Measurements from ENCODE around the gene SPATA4.
"Not testable (repeated sequence)": the region's sequence is repeated elsewhere in the genome, so short reads cannot be mapped to it uniquely, and the experiment has no call there.

The SPATA4 gene

GRCh38 chr4:176223561-176223960, 28.2 kb upstream of the SPATA4 start:
- no peaks in the 10 kb centered on the region for H3F3A ChIP-seq (ENCODE audit: low read depth)
- H3K4me1 ChIP-seq (ENCODE audit: insufficient read depth, low read length, poor library complexity, severe bottlenecking), result no peaks in the 10 kb centered on the region
- no peaks in the 10 kb centered on the region for H4K20me1 ChIP-seq (ENCODE audit: insufficient read depth, low read length, poor library complexity, severe bottlenecking)
- no peaks in the 10 kb centered on the region for H3K27me3 ChIP-seq (ENCODE audit: insufficient read depth, low read length, poor library complexity, severe bottlenecking)
- H3K4me2 ChIP-seq (ENCODE audit: low read depth, low read length, poor library complexity, severe bottlenecking), result no peak overlapping the region
- H3K9ac ChIP-seq (ENCODE audit: low read depth, low read length, poor library complexity, severe bottlenecking), result no peak overlapping the region
- no peaks in the 10 kb centered on the region for H3K36me3 ChIP-seq (ENCODE audit: insufficient read depth, low read length)
- no peak for TF ChIP-seq CTCF (conservative IDR thresholded peaks at IDR 0.05; ENCODE audit: low read length)
- TF ChIP-seq EZH2phosphoT487 (IDR thresholded peaks at IDR 0.05; ENCODE audit: borderline replicate concordance), result no peak
- no peaks in the 10 kb centered on the region for H3K9me2 ChIP-seq (replicated peaks; ENCODE audit: low read depth, low read length)
- no peaks in the 10 kb centered on the region for H3K79me2 ChIP-seq (ENCODE audit: insufficient read depth, low read length)
- no peaks in the 10 kb centered on the region for H3K9me3 ChIP-seq (ENCODE audit: insufficient read depth, low read depth, low read length)
- no peak overlapping the region for H3K4me3 ChIP-seq (ENCODE audit: low read length, poor library complexity, severe bottlenecking)
- H2AFZ ChIP-seq (ENCODE audit: low read length), result no peak overlapping the region

GRCh38 chr4:176222149-176222548, 26.8 kb upstream of the SPATA4 start:
- H3K4me1 ChIP-seq (ENCODE audit: insufficient read depth, low read length, poor library complexity, severe bottlenecking), result no peaks in the 10 kb centered on the region
- no peak overlapping the region for H3K9ac ChIP-seq (ENCODE audit: low read depth, low read length, poor library complexity, severe bottlenecking)
- TF ChIP-seq CTCF (conservative IDR thresholded peaks at IDR 0.05; ENCODE audit: low read length) (no peak), EZH2phosphoT487 (IDR thresholded peaks at IDR 0.05; ENCODE audit: borderline replicate concordance) (no peak)
- no peaks in the 10 kb centered on the region for H3K36me3 ChIP-seq (ENCODE audit: insufficient read depth, low read length)
- H4K20me1 ChIP-seq (ENCODE audit: insufficient read depth, low read length, poor library complexity, severe bottlenecking), result no peaks in the 10 kb centered on the region
- no peak overlapping the region for H3K4me3 ChIP-seq (ENCODE audit: low read length, poor library complexity, severe bottlenecking)
- no peaks in the 10 kb centered on the region for H3F3A ChIP-seq (ENCODE audit: low read depth)
- no peaks in the 10 kb centered on the region for H3K27me3 ChIP-seq (ENCODE audit: insufficient read depth, low read length, poor library complexity, severe bottlenecking)
- no peaks in the 10 kb centered on the region for H3K79me2 ChIP-seq (ENCODE audit: insufficient read depth, low read length)
- no peaks in the 10 kb centered on the region for H3K9me3 ChIP-seq (ENCODE audit: insufficient read depth, low read depth, low read length)
- no peak overlapping the region for H3K4me2 ChIP-seq (ENCODE audit: low read depth, low read length, poor library complexity, severe bottlenecking)
- H2AFZ ChIP-seq (ENCODE audit: low read length), result no peak overlapping the region
- H3K9me2 ChIP-seq (replicated peaks; ENCODE audit: low read depth, low read length), result no peaks in the 10 kb centered on the region

- Histone ChIP-seq H3K9me2 (replicated peaks; ENCODE audit: low read depth, low read length) (no peaks in the 10 kb centered on the region), H3K27me3 (ENCODE audit: insufficient read depth, low read length, poor library complexity, severe bottlenecking) (no peaks in the 10 kb centered on the region), H3K9me3 (ENCODE audit: insufficient read depth, low read depth, low read length) (no peaks in the 10 kb centered on the region), H3K9ac (ENCODE audit: low read depth, low read length, poor library complexity, severe bottlenecking) (no peak overlapping the region), H3K4me2 (ENCODE audit: low read depth, low read length, poor library complexity, severe bottlenecking) (no peak overlapping the region), H3K79me2 (ENCODE audit: insufficient read depth, low read length) (no peaks in the 10 kb centered on the region), H3K4me3 (ENCODE audit: low read length, poor library complexity, severe bottlenecking) (no peak overlapping the region), H4K20me1 (ENCODE audit: insufficient read depth, low read length, poor library complexity, severe bottlenecking) (no peaks in the 10 kb centered on the region), H3K4me1 (ENCODE audit: insufficient read depth, low read length, poor library complexity, severe bottlenecking) (no peaks in the 10 kb centered on the region), H3K36me3 (ENCODE audit: insufficient read depth, low read length) (no peaks in the 10 kb centered on the region), H2AFZ (ENCODE audit: low read length) (no peak overlapping the region), H3F3A (ENCODE audit: low read depth) (no peaks in the 10 kb centered on the region)
- TF ChIP-seq EZH2phosphoT487 (IDR thresholded peaks at IDR 0.05; ENCODE audit: borderline replicate concordance) (no peak), CTCF (conservative IDR thresholded peaks at IDR 0.05; ENCODE audit: low read length) (no peak)
Measured at GRCh38 chr4:176217510-176217909, 22.1 kb upstream of the SPATA4 start.

GRCh38 chr4:176212351-176212750, 17.0 kb upstream of the SPATA4 start:
- H3F3A ChIP-seq (ENCODE audit: low read depth), result not testable (repeated sequence)

More at GRCh38 chr4:176212351-176212750, 17.0 kb upstream of the SPATA4 start:
- H3K9ac ChIP-seq (ENCODE audit: low read depth, low read length, poor library complexity, severe bottlenecking); H3K27me3 ChIP-seq (ENCODE audit: insufficient read depth, low read length, poor library complexity, severe bottlenecking); H3K9me3 ChIP-seq (ENCODE audit: insufficient read depth, low read depth, low read length); H3K4me3 ChIP-seq (ENCODE audit: low read length, poor library complexity, severe bottlenecking); H3K79me2 ChIP-seq (ENCODE audit: insufficient read depth, low read length); H3K36me3 ChIP-seq (ENCODE audit: insufficient read depth, low read length); H3K4me1 ChIP-seq (ENCODE audit: insufficient read depth, low read length, poor library complexity, severe bottlenecking); H2AFZ ChIP-seq (ENCODE audit: low read length); H3K4me2 ChIP-seq (ENCODE audit: low read depth, low read length, poor library complexity, severe bottlenecking); H4K20me1 ChIP-seq (ENCODE audit: insufficient read depth, low read length, poor library complexity, severe bottlenecking); H3K9me2 ChIP-seq (replicated peaks; ENCODE audit: low read depth, low read length): not testable (repeated sequence)
